Measurements from ENCODE around the gene BMP7.

Gene BMP7

GRCh38 chr20:57214427-57214826 is 52.0 kb downstream of the BMP7 start:
- Mint-ChIP-seq H3K27ac (peak overlapping the region in 1 of 3 experiments; percentile 30), H3K9me3 (no peaks in the 10 kb centered on the region), H3K4me3 (no peak overlapping the region), H3K27me3 (ENCODE audit: low read depth) (peaks cover 32% of the 10 kb centered on the region), H3K36me3 (ENCODE audit: low read depth) (peaks cover 4% of the 10 kb centered on the region), H3K4me1 (peaks cover 28% of the 10 kb centered on the region)
- no peak for TF ChIP-seq CTCF (IDR thresholded peaks at IDR 0.05; ENCODE audit: unreplicated experiment in 3 of 3)

- no peak overlapping the region for H3K27ac Mint-ChIP-seq
- H3K4me1 Mint-ChIP-seq: peaks cover 28% of the 10 kb centered on the region
Measured at GRCh38 chr20:57213924-57214323, 52.5 kb downstream of the BMP7 start.

GRCh38 chr20:57213291-57213690 is 53.1 kb downstream of the BMP7 start:
- H3K4me1 Mint-ChIP-seq: peaks cover 28% of the 10 kb centered on the region
- H3K27me3 Mint-ChIP-seq (ENCODE audit: low read depth): peaks cover 32% of the 10 kb centered on the region
- no peak overlapping the region for H3K4me3 Mint-ChIP-seq
- H3K27ac Mint-ChIP-seq: peak overlapping the region; percentile 19 to 86 (median 68)
- H3K36me3 Mint-ChIP-seq (ENCODE audit: low read depth): peaks cover 7% of the 10 kb centered on the region
- TF ChIP-seq CTCF (IDR thresholded peaks at IDR 0.05; ENCODE audit: unreplicated experiment in 3 of 3): no peak
- H3K9me3 Mint-ChIP-seq: no peaks in the 10 kb centered on the region

More at GRCh38 chr20:57213924-57214323, 52.5 kb downstream of the BMP7 start:
- Mint-ChIP-seq H3K36me3 (ENCODE audit: low read depth) (peaks cover 4% of the 10 kb centered on the region), H3K9me3 (no peaks in the 10 kb centered on the region), H3K4me3 (no peak overlapping the region), H3K27me3 (ENCODE audit: low read depth) (peaks cover 32% of the 10 kb centered on the region)
- TF ChIP-seq CTCF (IDR thresholded peaks at IDR 0.05; ENCODE audit: unreplicated experiment in 3 of 3): no peak

GRCh38 chr20:57212534-57213276 is 53.7 kb downstream of the BMP7 start:
- Mint-ChIP-seq H3K27ac (peak overlapping the region; percentile 19 to 86 (median 68)), H3K4me1 (peaks cover 28% of the 10 kb centered on the region), H3K4me3 (no peak overlapping the region), H3K27me3 (ENCODE audit: low read depth) (peaks cover 32% of the 10 kb centered on the region), H3K9me3 (no peaks in the 10 kb centered on the region), H3K36me3 (ENCODE audit: low read depth) (peaks cover 9% of the 10 kb centered on the region)
- no peak for TF ChIP-seq CTCF (IDR thresholded peaks at IDR 0.05; ENCODE audit: unreplicated experiment in 3 of 3)

- Mint-ChIP-seq H3K4me3 (peak overlapping the region in 1 of 3 experiments; percentile 38), H3K27ac (peak overlapping the region; percentile 19 to 86 (median 68)), H3K4me1 (peaks cover 28% of the 10 kb centered on the region), H3K9me3 (peaks cover 3% of the 10 kb centered on the region), H3K36me3 (ENCODE audit: low read depth) (peaks cover 10% of the 10 kb centered on the region), H3K27me3 (ENCODE audit: low read depth) (peaks cover 32% of the 10 kb centered on the region)
- TF ChIP-seq CTCF (IDR thresholded peaks at IDR 0.05; ENCODE audit: unreplicated experiment in 3 of 3): no peak
Measured at GRCh38 chr20:57211908-57212533, 54.4 kb downstream of the BMP7 start.
